ENCODE results near the gene PRR23B. TPM values are rescaled to one million over a fixed set of nuclear protein-coding genes. Genes with fewer than 3 reads are reported as not detected.

Gene PRR23B
- total RNA-seq, 1 experiment from 2014 or later = not detected

DNA sequence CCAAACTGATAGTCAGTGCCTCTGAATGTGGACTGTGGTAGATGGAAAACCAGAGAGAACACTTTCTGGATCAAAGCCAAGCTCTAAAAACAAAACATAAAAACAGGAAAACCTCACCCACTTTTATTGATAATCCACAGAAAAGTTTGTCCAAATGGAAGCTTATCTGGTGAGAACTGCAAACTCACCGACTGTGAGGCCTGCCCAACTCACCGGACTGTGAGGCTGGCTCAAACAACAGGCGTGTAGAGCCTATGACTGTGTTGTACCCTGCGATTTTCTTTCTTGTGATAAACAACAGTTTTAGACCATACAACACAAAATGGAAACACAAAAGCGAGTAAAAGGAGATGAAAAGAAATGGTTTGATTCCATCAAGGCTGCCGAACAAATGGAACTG lies 16.8 kb upstream of the PRR23B start:
- H2AFZ ChIP-seq (ENCODE audit: low read length) = no peak overlapping the region
- no peaks in the 10 kb centered on the region for H4K20me1 ChIP-seq (ENCODE audit: control insufficient read depth, insufficient read depth, insufficient read length)
- no peak overlapping the region for H3K27ac ChIP-seq (ENCODE audit: insufficient read length, low read depth, low read length)
- H4K91ac ChIP-seq (ENCODE audit: insufficient read length, low read depth, low read length) = no peak overlapping the region
- H3K79me1 ChIP-seq (ENCODE audit: insufficient read depth, low read depth, low read length, poor library complexity, severe bottlenecking) = no peaks in the 10 kb centered on the region
- H3K56ac ChIP-seq (ENCODE audit: insufficient read length, low read depth, low read length) = no peak overlapping the region
- no peak for DNase-seq
- TF ChIP-seq, protein P1, sequence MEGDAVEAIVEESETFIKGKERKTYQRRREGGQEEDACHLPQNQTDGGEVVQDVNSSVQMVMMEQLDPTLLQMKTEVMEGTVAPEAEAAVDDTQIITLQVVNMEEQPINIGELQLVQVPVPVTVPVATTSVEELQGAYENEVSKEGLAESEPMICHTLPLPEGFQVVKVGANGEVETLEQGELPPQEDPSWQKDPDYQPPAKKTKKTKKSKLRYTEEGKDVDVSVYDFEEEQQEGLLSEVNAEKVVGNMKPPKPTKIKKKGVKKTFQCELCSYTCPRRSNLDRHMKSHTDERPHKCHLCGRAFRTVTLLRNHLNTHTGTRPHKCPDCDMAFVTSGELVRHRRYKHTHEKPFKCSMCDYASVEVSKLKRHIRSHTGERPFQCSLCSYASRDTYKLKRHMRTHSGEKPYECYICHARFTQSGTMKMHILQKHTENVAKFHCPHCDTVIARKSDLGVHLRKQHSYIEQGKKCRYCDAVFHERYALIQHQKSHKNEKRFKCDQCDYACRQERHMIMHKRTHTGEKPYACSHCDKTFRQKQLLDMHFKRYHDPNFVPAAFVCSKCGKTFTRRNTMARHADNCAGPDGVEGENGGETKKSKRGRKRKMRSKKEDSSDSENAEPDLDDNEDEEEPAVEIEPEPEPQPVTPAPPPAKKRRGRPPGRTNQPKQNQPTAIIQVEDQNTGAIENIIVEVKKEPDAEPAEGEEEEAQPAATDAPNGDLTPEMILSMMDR (conservative IDR thresholded peaks at IDR 0.05) = no peak
- H3K4ac ChIP-seq (ENCODE audit: low read depth, low read length) = no peak overlapping the region
- H3K9me3 ChIP-seq (ENCODE audit: control insufficient read depth, low read depth, low read length) = no peaks in the 10 kb centered on the region
- no peak overlapping the region for H3K4me2 ChIP-seq (ENCODE audit: insufficient read depth, insufficient read length, low read length)
- no peak overlapping the region for H2BK20ac ChIP-seq (ENCODE audit: low read depth, low read length, poor library complexity, severe bottlenecking)
- H3K4me1 ChIP-seq (ENCODE audit: insufficient read depth, low read length) = no peaks in the 10 kb centered on the region; the same call in none of the 2 replicates
- no peak overlapping the region for H3K23ac ChIP-seq (ENCODE audit: insufficient read length, low read depth, low read length)
- H3K9me3 Mint-ChIP-seq = 0 out of 5 replicates have a peak, but pooled peaks cover 0 to 2% of the 10 kb centered on the region in 2 experiments
- H3K18ac ChIP-seq (ENCODE audit: insufficient read length, low read depth, low read length) = no peak overlapping the region
- no peak overlapping the region for H2BK5ac ChIP-seq (ENCODE audit: insufficient read length, low read length)
- WGBS (ENCODE audit: extremely low coverage, insufficient read length, low lambda C conversion rate) = no CpG with 5 or more reads among the region's 6 CpGs
- no peak overlapping the region for H4K5ac ChIP-seq (ENCODE audit: insufficient read length, low read depth, low read length)
- H3K4me3 Mint-ChIP-seq = no peak overlapping the region
- no peak overlapping the region for H4K8ac ChIP-seq (replicated peaks; ENCODE audit: insufficient read length, low read depth, low read length)
- no peaks in the 10 kb centered on the region for H3K36me3 Mint-ChIP-seq (ENCODE audit: insufficient read depth in 1 of 3, low read depth in 3 of 3)
- no peaks in the 10 kb centered on the region for H3K27me3 ChIP-seq (ENCODE audit: insufficient read depth, low read length)
- H3K9ac ChIP-seq (ENCODE audit: extremely low read depth, insufficient read length, low read length) = no peak overlapping the region
- no peak overlapping the region for H2BK120ac ChIP-seq (ENCODE audit: low read depth, low read length, poor library complexity, severe bottlenecking)
- no peak overlapping the region for H2BK15ac ChIP-seq (ENCODE audit: low read depth, low read length)
- no peak overlapping the region for H3K14ac ChIP-seq (ENCODE audit: insufficient read depth, low read length)
- no peaks in the 10 kb centered on the region for H3K27me3 Mint-ChIP-seq (ENCODE audit: low read depth)
- no peak overlapping the region for H2AK5ac ChIP-seq (ENCODE audit: insufficient read length, low read length)
- no peak overlapping the region for H2BK12ac ChIP-seq (ENCODE audit: insufficient read length, low read depth, low read length)
- no peaks in the 10 kb centered on the region for H3K23me2 ChIP-seq (ENCODE audit: insufficient read length, low read depth, low read length, poor library complexity, severe bottlenecking)
- H3T11ph ChIP-seq (ENCODE audit: low read length) = no peak overlapping the region
- H3K4me1 Mint-ChIP-seq = peaks cover 0 to 8% of the 10 kb centered on the region in 2 experiments; a peak in 2 of 4 replicates
- no peaks in the 10 kb centered on the region for H3K79me2 ChIP-seq (ENCODE audit: insufficient read depth, low read length)
- no peak overlapping the region for H3K27ac Mint-ChIP-seq

All from H9 (cell line).